Type B pancreatic cell (in vitro differentiated cells): ENCODE results near the gene TMPRSS4. TPM values are rescaled to one million over a fixed set of nuclear protein-coding genes. Genes with fewer than 3 reads are reported as not detected.
A peak's percentile ranks its signal among the peaks of the same experiment; 100 is the strongest.

ENCODE experiments used
- DNase-seq: peaks from one replicate; pipeline ENCODE4 v3.0.0; 2021; ENCODE audit warnings: mixed read lengths; ENCODE audit not compliant: unreplicated experiment; ENCODE audit errors: extremely low spot score
- H3K27ac Mint-ChIP-seq: 2 replicates; pipeline ENCODE4 v1.8.0; 2021; ENCODE audit warnings: mild to moderate bottlenecking, mixed read lengths
- H3K27me3 Mint-ChIP-seq: 2 replicates; pipeline ENCODE4 v1.8.0; 2021; ENCODE audit warnings: mixed read lengths
- H3K36me3 Mint-ChIP-seq: 2 replicates; pipeline ENCODE4 v1.8.0; 2021; ENCODE audit warnings: mixed read lengths
- H3K4me1 Mint-ChIP-seq: one replicate; pipeline ENCODE4 v1.8.0; 2021; ENCODE audit warnings: mixed read lengths; ENCODE audit not compliant: unreplicated experiment
- H3K4me3 Mint-ChIP-seq: 2 replicates; pipeline ENCODE4 v1.8.0; 2021; ENCODE audit warnings: mild to moderate bottlenecking, mixed read lengths
- H3K9me3 Mint-ChIP-seq: 2 replicates; pipeline ENCODE4 v1.8.0; 2021; ENCODE audit warnings: mixed read lengths
- total RNA-seq: library from RNA; stranded (reverse); gene quantifications from 2 replicates; pipeline ENCODE4 v1.2.1, GENCODE V29; 2021; ENCODE audit warnings: low replicate concordance
- TF ChIP-seq, protein P1 (sequence below): fragments of 200-600 bp; sonication (generic); conservative IDR thresholded peaks from 2 replicates; pipeline ENCODE4 v1.5.0; 2021; ENCODE audit warnings: antibody characterized with exemption, mild to moderate bottlenecking

TMPRSS4 gene
- total RNA-seq, 1 donor from 2014 or later, result 33.8 TPM

DNA sequence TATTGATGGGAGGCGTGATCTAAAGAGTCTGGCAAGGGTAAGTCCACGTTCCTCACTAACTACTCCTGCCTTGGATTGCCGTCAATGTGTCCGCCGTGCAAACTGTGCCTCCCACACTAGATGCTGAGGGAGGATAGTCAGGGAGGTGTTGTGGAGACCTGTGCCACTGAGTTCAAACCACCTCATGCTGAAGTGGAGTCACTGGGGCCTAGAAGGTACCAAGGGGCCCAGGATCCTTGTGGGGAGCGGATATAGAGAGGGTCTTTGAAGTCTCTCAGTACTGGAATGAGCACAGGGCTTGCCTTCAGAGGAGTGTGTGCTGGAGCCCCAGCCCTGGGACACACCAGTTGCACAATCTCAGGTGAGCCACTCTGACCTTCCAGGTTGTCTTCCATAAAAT lies 27.1 kb upstream of the TMPRSS4 start:
- TF ChIP-seq, protein P1, sequence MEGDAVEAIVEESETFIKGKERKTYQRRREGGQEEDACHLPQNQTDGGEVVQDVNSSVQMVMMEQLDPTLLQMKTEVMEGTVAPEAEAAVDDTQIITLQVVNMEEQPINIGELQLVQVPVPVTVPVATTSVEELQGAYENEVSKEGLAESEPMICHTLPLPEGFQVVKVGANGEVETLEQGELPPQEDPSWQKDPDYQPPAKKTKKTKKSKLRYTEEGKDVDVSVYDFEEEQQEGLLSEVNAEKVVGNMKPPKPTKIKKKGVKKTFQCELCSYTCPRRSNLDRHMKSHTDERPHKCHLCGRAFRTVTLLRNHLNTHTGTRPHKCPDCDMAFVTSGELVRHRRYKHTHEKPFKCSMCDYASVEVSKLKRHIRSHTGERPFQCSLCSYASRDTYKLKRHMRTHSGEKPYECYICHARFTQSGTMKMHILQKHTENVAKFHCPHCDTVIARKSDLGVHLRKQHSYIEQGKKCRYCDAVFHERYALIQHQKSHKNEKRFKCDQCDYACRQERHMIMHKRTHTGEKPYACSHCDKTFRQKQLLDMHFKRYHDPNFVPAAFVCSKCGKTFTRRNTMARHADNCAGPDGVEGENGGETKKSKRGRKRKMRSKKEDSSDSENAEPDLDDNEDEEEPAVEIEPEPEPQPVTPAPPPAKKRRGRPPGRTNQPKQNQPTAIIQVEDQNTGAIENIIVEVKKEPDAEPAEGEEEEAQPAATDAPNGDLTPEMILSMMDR, result no peak
- H3K27me3 Mint-ChIP-seq, result peaks cover 19% of the 10 kb centered on the region
- peaks cover 5% of the 10 kb centered on the region for H3K4me1 Mint-ChIP-seq
- no peak overlapping the region for H3K4me3 Mint-ChIP-seq
- no peaks in the 10 kb centered on the region for H3K9me3 Mint-ChIP-seq
- no peaks in the 10 kb centered on the region for H3K36me3 Mint-ChIP-seq
- no peak for DNase-seq
- no peak overlapping the region for H3K27ac Mint-ChIP-seq

DNA sequence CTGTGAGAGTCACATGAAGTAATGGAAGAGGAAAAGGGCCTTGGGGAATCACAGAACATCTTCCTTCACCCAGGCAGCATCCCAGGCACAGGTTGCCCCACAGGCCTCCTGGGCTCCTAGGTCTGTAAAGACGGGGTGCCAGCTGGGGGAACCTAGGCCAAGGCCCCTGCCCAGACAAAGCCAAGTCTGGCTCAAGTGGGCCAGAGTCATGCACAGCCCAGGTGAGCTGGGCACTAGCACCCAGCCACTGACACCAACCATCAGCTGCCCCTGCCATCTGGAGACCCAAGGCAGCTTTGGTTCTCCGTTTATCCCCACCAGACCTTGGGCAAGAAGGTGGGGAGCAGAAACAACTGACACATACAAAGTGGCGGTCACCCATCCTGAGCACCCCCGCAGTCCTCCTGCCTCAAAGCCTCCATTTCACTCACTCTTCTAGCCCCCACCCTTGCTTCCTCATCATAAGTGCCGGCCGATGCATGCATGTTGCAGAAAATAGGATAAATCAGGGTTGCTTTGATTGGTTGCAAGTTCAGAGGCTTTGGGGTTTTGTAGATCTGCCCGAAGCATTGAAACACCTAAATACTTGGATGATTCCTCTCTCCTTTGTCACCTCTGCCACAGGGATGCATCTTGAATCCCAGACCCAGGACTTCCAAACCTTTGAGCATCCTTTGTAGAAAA lies 26.5 kb upstream of the TMPRSS4 start:
- Mint-ChIP-seq H3K4me3 (no peak overlapping the region), H3K4me1 (peaks cover 5% of the 10 kb centered on the region), H3K27me3 (peaks cover 15% of the 10 kb centered on the region), H3K36me3 (no peaks in the 10 kb centered on the region), H3K27ac (no peak overlapping the region), H3K9me3 (no peaks in the 10 kb centered on the region)
- peak; percentile 20 for DNase-seq
- TF ChIP-seq, protein P1, result no peak

DNA sequence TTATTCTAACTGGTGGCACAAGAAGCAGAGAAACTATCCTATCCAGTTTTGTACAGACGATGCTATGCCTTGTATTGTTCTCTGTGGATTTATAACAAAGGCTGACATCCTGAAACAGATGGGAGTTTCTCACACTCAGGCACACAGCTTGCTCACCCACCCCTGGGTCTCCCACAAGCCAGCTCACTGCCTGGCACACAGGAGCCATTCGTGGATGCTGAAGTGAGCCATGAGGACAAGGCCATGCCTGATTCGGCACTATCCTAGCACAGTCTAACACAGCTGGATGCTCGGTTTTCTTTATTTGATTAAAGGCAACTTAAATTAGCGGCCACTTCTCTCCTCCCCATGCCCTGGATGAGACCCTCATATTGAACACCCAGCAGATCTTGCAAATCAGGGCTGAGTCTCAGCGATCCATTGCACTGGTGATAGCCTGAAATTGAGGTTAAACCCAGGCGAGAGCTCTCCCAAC lies 25.7 kb upstream of the TMPRSS4 start:
- no peak overlapping the region for H3K27ac Mint-ChIP-seq
- no peak overlapping the region for H3K4me3 Mint-ChIP-seq
- no peaks in the 10 kb centered on the region for H3K9me3 Mint-ChIP-seq

DNA sequence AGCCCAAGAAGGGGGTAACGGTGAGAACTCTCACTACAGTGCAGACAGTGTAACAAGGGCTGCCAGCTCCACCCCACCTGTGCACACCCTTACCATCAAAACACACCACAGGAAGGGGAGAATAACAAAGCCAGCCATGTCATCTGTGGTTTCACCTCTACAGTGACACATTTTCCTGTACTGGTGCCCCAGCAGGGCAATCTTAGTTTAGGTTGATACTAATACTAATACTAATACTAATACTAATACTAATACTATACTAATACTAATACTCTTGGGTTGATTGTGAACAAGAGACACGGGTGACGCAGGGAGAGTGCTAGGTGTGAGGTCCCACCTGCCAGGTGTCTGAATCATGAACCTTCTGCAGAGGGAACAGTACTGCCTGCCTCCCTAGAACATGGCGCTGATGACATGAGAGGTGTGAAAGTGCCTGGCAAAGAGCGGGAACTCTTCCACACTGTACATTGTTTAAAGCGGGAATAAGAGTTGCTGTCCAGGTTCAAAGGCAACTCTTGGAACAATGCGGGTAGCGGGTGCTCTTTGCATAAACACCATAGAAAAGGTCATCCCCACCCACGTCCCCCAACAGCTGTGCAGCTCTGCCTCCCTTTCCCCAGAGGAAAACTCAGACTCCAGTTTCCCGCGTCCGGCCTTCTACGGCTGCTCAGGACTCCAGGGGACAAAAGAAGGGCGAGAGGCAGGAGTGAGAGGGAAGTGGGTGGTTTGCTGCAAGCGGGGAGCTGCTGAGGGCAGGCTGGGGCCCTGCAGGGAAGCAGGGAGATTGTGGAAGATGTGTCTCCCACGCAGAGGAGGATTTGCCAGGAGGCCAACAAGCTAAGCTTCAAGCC lies 25.0 kb upstream of the TMPRSS4 start:
- Mint-ChIP-seq H3K4me1 (peaks cover 5% of the 10 kb centered on the region), H3K9me3 (no peaks in the 10 kb centered on the region), H3K36me3 (no peaks in the 10 kb centered on the region), H3K27ac (no peak overlapping the region), H3K27me3 (peaks cover 21% of the 10 kb centered on the region), H3K4me3 (no peak overlapping the region)
- peak; percentile 60 for DNase-seq
- TF ChIP-seq, protein P1, result no peak

More for the DNA sequence above, 25.7 kb upstream of the TMPRSS4 start:
- TF ChIP-seq, protein P1, result no peak
- Mint-ChIP-seq H3K4me1 (peaks cover 5% of the 10 kb centered on the region), H3K27me3 (peaks cover 16% of the 10 kb centered on the region), H3K36me3 (no peaks in the 10 kb centered on the region)
- DNase-seq, result peak; percentile 42

DNA sequence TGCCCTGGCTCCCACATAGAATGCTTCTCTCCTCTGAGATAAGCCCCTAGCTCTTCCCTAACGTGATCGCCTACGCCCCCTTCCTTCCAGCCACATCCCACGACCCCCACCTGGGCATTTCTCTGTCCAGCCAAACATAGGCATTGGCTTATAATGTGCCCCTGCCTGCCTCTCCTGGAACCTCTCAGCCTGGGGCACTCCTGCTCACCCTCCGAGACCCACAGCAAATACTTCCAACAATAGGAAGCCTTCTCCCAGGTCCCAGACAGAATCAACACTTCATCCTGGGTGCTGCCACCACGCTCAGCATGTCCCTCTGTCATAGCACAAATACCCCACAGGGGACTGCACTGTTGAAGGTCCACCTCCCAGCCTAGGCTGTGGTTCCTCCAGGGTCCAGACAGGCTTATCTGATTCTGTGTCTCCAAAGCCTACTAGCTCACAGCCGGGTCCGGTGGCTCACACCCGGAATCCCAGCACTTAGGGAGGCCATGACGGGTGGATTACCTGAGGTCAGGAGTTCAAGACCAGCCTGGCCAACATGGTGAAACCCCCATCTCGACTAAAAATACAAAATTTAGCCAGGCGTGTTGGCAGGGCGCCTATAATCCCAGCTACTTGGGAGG lies 24.2 kb upstream of the TMPRSS4 start:
- peaks cover 30% of the 10 kb centered on the region for H3K27me3 Mint-ChIP-seq
- no peaks in the 10 kb centered on the region for H3K36me3 Mint-ChIP-seq
- TF ChIP-seq, protein P1, result no peak
- peaks cover 12% of the 10 kb centered on the region for H3K4me1 Mint-ChIP-seq
- H3K4me3 Mint-ChIP-seq, result no peak overlapping the region
- DNase-seq, result peak; percentile 45
- no peak overlapping the region for H3K27ac Mint-ChIP-seq
- H3K9me3 Mint-ChIP-seq, result no peaks in the 10 kb centered on the region
